ENCODE data around the gene HBE1. TPM values are rescaled to one million over a fixed set of nuclear protein-coding genes. Genes with fewer than 3 reads are reported as not detected.

HBE1 gene
- total and polyA plus RNA-seq, 9 of the 15 experiments (the other 6 are each of a cell fraction or from before 2014, with no cell fraction given), result 612 to 10,250 (median 2,181) TPM

DNA sequence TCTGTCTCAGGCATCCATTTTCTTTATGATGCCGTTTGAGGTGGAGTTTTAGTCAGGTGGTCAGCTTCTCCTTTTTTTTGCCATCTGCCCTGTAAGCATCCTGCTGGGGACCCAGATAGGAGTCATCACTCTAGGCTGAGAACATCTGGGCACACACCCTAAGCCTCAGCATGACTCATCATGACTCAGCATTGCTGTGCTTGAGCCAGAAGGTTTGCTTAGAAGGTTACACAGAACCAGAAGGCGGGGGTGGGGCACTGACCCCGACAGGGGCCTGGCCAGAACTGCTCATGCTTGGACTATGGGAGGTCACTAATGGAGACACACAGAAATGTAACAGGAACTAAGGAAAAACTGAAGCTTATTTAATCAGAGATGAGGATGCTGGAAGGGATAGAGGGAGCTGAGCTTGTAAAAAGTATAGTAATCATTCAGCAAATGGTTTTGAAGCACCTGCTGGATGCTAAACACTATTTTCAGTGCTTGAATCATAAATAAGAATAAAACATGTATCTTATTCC, 10.9 kb upstream of the HBE1 start (continued):
- TF ChIP-seq, protein P1, sequence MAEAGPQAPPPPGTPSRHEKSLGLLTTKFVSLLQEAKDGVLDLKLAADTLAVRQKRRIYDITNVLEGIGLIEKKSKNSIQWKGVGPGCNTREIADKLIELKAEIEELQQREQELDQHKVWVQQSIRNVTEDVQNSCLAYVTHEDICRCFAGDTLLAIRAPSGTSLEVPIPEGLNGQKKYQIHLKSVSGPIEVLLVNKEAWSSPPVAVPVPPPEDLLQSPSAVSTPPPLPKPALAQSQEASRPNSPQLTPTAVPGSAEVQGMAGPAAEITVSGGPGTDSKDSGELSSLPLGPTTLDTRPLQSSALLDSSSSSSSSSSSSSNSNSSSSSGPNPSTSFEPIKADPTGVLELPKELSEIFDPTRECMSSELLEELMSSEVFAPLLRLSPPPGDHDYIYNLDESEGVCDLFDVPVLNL (CRISPR knock-in tag; IDR thresholded peaks at IDR 0.05; ENCODE audit: low read depth), result no peak
- no peak for TF ChIP-seq HMG20B (CRISPR knock-in tag; IDR thresholded peaks at IDR 0.05)
- TF ChIP-seq, protein P2, sequence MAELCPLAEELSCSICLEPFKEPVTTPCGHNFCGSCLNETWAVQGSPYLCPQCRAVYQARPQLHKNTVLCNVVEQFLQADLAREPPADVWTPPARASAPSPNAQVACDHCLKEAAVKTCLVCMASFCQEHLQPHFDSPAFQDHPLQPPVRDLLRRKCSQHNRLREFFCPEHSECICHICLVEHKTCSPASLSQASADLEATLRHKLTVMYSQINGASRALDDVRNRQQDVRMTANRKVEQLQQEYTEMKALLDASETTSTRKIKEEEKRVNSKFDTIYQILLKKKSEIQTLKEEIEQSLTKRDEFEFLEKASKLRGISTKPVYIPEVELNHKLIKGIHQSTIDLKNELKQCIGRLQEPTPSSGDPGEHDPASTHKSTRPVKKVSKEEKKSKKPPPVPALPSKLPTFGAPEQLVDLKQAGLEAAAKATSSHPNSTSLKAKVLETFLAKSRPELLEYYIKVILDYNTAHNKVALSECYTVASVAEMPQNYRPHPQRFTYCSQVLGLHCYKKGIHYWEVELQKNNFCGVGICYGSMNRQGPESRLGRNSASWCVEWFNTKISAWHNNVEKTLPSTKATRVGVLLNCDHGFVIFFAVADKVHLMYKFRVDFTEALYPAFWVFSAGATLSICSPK (IDR thresholded peaks at IDR 0.05; ENCODE audit: borderline replicate concordance), result no peak
- peak; percentile 94 for TF ChIP-seq NEUROD1 (IDR thresholded peaks at IDR 0.05; ENCODE audit: borderline replicate concordance, low read depth, low read length, partially characterized antibody)
- TF ChIP-seq, protein P3, sequence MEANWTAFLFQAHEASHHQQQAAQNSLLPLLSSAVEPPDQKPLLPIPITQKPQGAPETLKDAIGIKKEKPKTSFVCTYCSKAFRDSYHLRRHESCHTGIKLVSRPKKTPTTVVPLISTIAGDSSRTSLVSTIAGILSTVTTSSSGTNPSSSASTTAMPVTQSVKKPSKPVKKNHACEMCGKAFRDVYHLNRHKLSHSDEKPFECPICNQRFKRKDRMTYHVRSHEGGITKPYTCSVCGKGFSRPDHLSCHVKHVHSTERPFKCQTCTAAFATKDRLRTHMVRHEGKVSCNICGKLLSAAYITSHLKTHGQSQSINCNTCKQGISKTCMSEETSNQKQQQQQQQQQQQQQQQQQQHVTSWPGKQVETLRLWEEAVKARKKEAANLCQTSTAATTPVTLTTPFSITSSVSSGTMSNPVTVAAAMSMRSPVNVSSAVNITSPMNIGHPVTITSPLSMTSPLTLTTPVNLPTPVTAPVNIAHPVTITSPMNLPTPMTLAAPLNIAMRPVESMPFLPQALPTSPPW (CRISPR knock-in tag; IDR thresholded peaks at IDR 0.05), result peak; percentile 94
- TF ChIP-seq, protein P4, sequence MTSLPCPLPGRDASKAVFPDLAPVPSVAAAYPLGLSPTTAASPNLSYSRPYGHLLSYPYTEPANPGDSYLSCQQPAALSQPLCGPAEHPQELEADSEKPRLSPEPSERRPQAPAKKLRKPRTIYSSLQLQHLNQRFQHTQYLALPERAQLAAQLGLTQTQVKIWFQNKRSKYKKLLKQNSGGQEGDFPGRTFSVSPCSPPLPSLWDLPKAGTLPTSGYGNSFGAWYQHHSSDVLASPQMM (CRISPR knock-in tag; IDR thresholded peaks at IDR 0.05), result no peak
- TF ChIP-seq PTBP1 (IDR thresholded peaks at IDR 0.05; ENCODE audit: low read depth, low read length), result 0 out of 2 replicates have a peak, but pooled peaks have one; percentile 58
- TF ChIP-seq BCOR (IDR thresholded peaks at IDR 0.05), result peak; percentile 74
- TF ChIP-seq, protein P5, sequence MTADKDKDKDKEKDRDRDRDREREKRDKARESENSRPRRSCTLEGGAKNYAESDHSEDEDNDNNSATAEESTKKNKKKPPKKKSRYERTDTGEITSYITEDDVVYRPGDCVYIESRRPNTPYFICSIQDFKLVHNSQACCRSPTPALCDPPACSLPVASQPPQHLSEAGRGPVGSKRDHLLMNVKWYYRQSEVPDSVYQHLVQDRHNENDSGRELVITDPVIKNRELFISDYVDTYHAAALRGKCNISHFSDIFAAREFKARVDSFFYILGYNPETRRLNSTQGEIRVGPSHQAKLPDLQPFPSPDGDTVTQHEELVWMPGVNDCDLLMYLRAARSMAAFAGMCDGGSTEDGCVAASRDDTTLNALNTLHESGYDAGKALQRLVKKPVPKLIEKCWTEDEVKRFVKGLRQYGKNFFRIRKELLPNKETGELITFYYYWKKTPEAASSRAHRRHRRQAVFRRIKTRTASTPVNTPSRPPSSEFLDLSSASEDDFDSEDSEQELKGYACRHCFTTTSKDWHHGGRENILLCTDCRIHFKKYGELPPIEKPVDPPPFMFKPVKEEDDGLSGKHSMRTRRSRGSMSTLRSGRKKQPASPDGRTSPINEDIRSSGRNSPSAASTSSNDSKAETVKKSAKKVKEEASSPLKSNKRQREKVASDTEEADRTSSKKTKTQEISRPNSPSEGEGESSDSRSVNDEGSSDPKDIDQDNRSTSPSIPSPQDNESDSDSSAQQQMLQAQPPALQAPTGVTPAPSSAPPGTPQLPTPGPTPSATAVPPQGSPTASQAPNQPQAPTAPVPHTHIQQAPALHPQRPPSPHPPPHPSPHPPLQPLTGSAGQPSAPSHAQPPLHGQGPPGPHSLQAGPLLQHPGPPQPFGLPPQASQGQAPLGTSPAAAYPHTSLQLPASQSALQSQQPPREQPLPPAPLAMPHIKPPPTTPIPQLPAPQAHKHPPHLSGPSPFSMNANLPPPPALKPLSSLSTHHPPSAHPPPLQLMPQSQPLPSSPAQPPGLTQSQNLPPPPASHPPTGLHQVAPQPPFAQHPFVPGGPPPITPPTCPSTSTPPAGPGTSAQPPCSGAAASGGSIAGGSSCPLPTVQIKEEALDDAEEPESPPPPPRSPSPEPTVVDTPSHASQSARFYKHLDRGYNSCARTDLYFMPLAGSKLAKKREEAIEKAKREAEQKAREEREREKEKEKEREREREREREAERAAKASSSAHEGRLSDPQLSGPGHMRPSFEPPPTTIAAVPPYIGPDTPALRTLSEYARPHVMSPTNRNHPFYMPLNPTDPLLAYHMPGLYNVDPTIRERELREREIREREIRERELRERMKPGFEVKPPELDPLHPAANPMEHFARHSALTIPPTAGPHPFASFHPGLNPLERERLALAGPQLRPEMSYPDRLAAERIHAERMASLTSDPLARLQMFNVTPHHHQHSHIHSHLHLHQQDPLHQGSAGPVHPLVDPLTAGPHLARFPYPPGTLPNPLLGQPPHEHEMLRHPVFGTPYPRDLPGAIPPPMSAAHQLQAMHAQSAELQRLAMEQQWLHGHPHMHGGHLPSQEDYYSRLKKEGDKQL (CRISPR knock-in tag; IDR thresholded peaks at IDR 0.05; ENCODE audit: borderline replicate concordance), result 0 out of 2 replicates have a peak, but pooled peaks have one; percentile 3
- TF ChIP-seq, protein P6, sequence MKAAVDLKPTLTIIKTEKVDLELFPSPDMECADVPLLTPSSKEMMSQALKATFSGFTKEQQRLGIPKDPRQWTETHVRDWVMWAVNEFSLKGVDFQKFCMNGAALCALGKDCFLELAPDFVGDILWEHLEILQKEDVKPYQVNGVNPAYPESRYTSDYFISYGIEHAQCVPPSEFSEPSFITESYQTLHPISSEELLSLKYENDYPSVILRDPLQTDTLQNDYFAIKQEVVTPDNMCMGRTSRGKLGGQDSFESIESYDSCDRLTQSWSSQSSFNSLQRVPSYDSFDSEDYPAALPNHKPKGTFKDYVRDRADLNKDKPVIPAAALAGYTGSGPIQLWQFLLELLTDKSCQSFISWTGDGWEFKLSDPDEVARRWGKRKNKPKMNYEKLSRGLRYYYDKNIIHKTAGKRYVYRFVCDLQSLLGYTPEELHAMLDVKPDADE (conservative IDR thresholded peaks at IDR 0.05; ENCODE audit: control insufficient read depth, low read depth, low read length), result peak; percentile 94

All from K562 (cell line).